HPDE6-E6E7 (cell line): ENCODE data around the gene STARD6.
"Not testable (repeated sequence)": the region's sequence is repeated elsewhere in the genome, so short reads cannot be mapped to it uniquely, and the experiment has no call there.

ENCODE experiments used
- DNase-seq: peaks from one replicate; pipeline ENCODE4 v3.0.0; 2011; ENCODE audit warnings: missing footprints; ENCODE audit errors: extremely low spot score

Gene STARD6

GRCh38 chr18:54357660-54358494 is at the start of gene STARD6, which contains the start of gene C18orf54:
Gene STARD6 (minus strand): TSS chr18:54357858. CDS start chr18:54354573, 3,285 bp downstream.
Gene C18orf54 (plus strand): TSS chr18:54357906. CDS start chr18:54360573, 2,667 bp downstream.
- peak; percentile 97 for DNase-seq

- DNase-seq, result no peak
Observed at GRCh38 chr18:54405290-54405689, 47.6 kb upstream of the STARD6 start.

- no peak for DNase-seq
Observed at GRCh38 chr18:54396760-54397159, 39.1 kb upstream of the STARD6 start.

GRCh38 chr18:54393648-54394294 is 36.1 kb upstream of the STARD6 start:
- no peak for DNase-seq

GRCh38 chr18:54392543-54393023 is 34.9 kb upstream of the STARD6 start:
- peak; percentile 15 for DNase-seq

GRCh38 chr18:54390838-54391237 is 33.2 kb upstream of the STARD6 start:
- no peak for DNase-seq

- DNase-seq, result no peak
Observed at GRCh38 chr18:54389143-54389505, 31.5 kb upstream of the STARD6 start.

GRCh38 chr18:54388203-54389142 is 30.8 kb upstream of the STARD6 start:
- peak; percentile 29 for DNase-seq

GRCh38 chr18:54387631-54388030 is 30.0 kb upstream of the STARD6 start:
- no peak for DNase-seq

GRCh38 chr18:54386800-54387495 is 29.3 kb upstream of the STARD6 start:
- not testable (repeated sequence) for DNase-seq

GRCh38 chr18:54386043-54386442 is 28.4 kb upstream of the STARD6 start:
- DNase-seq, result no peak

- DNase-seq, result no peak
Observed at GRCh38 chr18:54382733-54383252, 25.1 kb upstream of the STARD6 start.

GRCh38 chr18:54382076-54382475 is 24.4 kb upstream of the STARD6 start:
- no peak for DNase-seq

GRCh38 chr18:54381640-54382039 is 24.0 kb upstream of the STARD6 start:
- DNase-seq, result no peak

GRCh38 chr18:54378057-54378456 is 20.4 kb upstream of the STARD6 start:
- DNase-seq, result no peak

- no peak for DNase-seq
Observed at GRCh38 chr18:54360406-54360805, 2.7 kb upstream of the STARD6 start.

GRCh38 chr18:54359233-54359632 is 1.6 kb upstream of the STARD6 start:
- DNase-seq, result no peak

GRCh38 chr18:54358495-54359040 is 910 bp upstream of the STARD6 start:
- peak; percentile 10 for DNase-seq

GRCh38 chr18:54357082-54357659 is 487 bp downstream of the STARD6 start:
- DNase-seq, result peak; percentile 21

GRCh38 chr18:54351186-54351585 is 6.5 kb downstream of the STARD6 start:
- no peak for DNase-seq
